GM12891 (cell line): ENCODE measurements around the gene MAPK8IP3.

Experiments used
- POLR2A ChIP-seq: IDR thresholded peaks from 2 replicates; pipeline ENCODE4 v1.6.1; 2011; ENCODE audit warnings: low read depth, low read length, control low read depth
- POLR2AphosphoS5 ChIP-seq: IDR thresholded peaks from 2 replicates; pipeline ENCODE4 v1.6.1; 2011; ENCODE audit warnings: low read depth, low read length, control low read depth
- TAF1 ChIP-seq: IDR thresholded peaks from 2 replicates; pipeline ENCODE4 v1.6.1; 2011; ENCODE audit warnings: low read depth, low read length, control low read depth

- TF ChIP-seq POLR2AphosphoS5 (no peak), TAF1 (no peak), POLR2A (no peak)
These were observed 41.9 kb downstream of the MAPK8IP3 start for GRCh38 chr16:1747934-1748333.
